Breast epithelium (tissue), 4 donors: ENCODE data around the gene NKD2. TPM values are rescaled to one million over a fixed set of nuclear protein-coding genes. Genes with fewer than 3 reads are reported as not detected.

Experiments used
- DNase-seq, 2 donors: peaks; one replicate each; pipeline ENCODE4 v3.0.0-alpha.2; 2019; ENCODE audit warnings: low spot score in 2 of 2
- H3K27ac ChIP-seq, 2 donors: fragments of 200-600 bp; sonication (generic) in 1 of 2; one replicate each; pipeline ENCODE4 v1.5.1; 2016 to 2019; ENCODE audit warnings: mild to moderate bottlenecking in 1 of 2
- H3K27me3 ChIP-seq, 2 donors: fragments of 200-600 bp; sonication (generic) in 1 of 2; one replicate each; pipeline versions ENCODE4 v1.5.1 to v1.6.0; 2017 to 2019; ENCODE audit warnings: control low read depth in 1 of 2, mild to moderate bottlenecking in 1 of 2
- H3K36me3 ChIP-seq: fragments of 200-600 bp; one replicate; pipeline ENCODE4 v1.5.1; 2019
- H3K4me1 ChIP-seq, 2 donors: fragments of 200-600 bp; sonication (generic); one replicate each; pipeline ENCODE4 v1.5.1; 2016 to 2019; ENCODE audit warnings: control low read depth in 1 of 2
- H3K4me3 ChIP-seq, 3 donors: fragments of 200-600 bp; sonication (generic); 1 replicate in 2 of 3; 2 replicates in 1 of 3; pipeline ENCODE4 v1.5.1; 2016 to 2019; ENCODE audit warnings: mild to moderate bottlenecking in 3 of 3, moderate library complexity in 2 of 3
- H3K9me3 ChIP-seq, 2 donors: fragments of 200-600 bp; sonication (generic) in 1 of 2; one replicate each; pipeline ENCODE4 v1.5.1; 2016 to 2019; ENCODE audit warnings: control low read depth in 1 of 2
- POLR2A ChIP-seq: fragments of 450-650 bp; IDR thresholded peaks from one replicate; pipeline ENCODE4 v1.6.1; 2016; ENCODE audit warnings: antibody characterized with exemption, mild to moderate bottlenecking, moderate library complexity
- POLR2AphosphoS5 ChIP-seq, 3 donors: sonication (generic); formaldehyde crosslinking; IDR thresholded peaks; one replicate each; pipeline ENCODE4 v1.6.1; 2017; ENCODE audit warnings: antibody characterized with exemption in 3 of 3
- intact Hi-C: fragments of 100-400 bp; cut with DNase I; formaldehyde crosslinking; loops from one replicate; pipeline ENCODE4 v1.15.1; 2023; ENCODE audit warnings: low total_unique reads
- total RNA-seq, 3 donors: library from RNA; depleted of rRNA; stranded (reverse); fragments of >200 nt; gene quantifications; one replicate each; pipeline ENCODE4 v1.1.0, GENCODE V29; 2016
- TF ChIP-seq, protein P1 (sequence below), 3 donors: fragments of 450-650 bp; IDR thresholded peaks; one replicate each; pipeline ENCODE4 v1.5.1; 2016 to 2017; ENCODE audit warnings: antibody characterized with exemption in 3 of 3, mild to moderate bottlenecking in 3 of 3, moderate library complexity in 3 of 3

The NKD2 gene
- total RNA-seq, 3 donors from 2014 or later: 5.9 to 16.7 TPM; not detected in 1

DNA sequence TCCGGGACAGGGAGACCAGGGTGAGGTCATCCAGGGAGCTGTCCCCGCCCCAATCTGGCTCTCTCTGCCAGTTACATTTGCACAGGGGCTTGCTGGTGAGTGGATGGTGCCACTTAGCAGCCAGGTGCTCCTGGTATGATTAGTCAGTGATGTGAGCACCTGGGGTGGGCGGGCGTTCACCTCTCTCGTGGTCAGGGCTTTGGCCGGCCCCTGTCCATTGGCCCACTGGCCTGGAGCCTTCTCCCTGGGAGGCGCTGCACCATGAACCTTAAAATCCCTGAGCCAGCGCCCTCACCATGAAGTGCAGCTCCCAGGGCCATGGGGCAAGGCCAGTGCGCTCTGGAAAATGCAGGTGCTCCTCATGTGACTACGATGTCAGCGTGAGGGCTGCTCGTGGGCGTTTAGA, 2.0 kb downstream of the NKD2 start:
- intact Hi-C loops: loop anchor here (1.0 kb wide), 1 partner anchor 45 kb away; no protein-coding TSS in a partner anchor
- Histone ChIP-seq H3K4me1 (peaks cover 5 to 11% of the 10 kb centered on the region in 2 donors), H3K4me3 (peak overlapping the region in 2 of 3 donors; percentile 67 to 84), H3K36me3 (no peaks in the 10 kb centered on the region), H3K27ac (no peak overlapping the region), H3K27me3 (peaks cover 0 to 13% of the 10 kb centered on the region in 2 donors), H3K9me3 (no peaks in the 10 kb centered on the region)
- peak in 1 of 2 donors; percentile 28 for DNase-seq
- TF ChIP-seq POLR2A (no peak), POLR2AphosphoS5 (IDR thresholded peaks at IDR 0.05) (no peak)
- TF ChIP-seq, protein P1, sequence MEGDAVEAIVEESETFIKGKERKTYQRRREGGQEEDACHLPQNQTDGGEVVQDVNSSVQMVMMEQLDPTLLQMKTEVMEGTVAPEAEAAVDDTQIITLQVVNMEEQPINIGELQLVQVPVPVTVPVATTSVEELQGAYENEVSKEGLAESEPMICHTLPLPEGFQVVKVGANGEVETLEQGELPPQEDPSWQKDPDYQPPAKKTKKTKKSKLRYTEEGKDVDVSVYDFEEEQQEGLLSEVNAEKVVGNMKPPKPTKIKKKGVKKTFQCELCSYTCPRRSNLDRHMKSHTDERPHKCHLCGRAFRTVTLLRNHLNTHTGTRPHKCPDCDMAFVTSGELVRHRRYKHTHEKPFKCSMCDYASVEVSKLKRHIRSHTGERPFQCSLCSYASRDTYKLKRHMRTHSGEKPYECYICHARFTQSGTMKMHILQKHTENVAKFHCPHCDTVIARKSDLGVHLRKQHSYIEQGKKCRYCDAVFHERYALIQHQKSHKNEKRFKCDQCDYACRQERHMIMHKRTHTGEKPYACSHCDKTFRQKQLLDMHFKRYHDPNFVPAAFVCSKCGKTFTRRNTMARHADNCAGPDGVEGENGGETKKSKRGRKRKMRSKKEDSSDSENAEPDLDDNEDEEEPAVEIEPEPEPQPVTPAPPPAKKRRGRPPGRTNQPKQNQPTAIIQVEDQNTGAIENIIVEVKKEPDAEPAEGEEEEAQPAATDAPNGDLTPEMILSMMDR (IDR thresholded peaks at IDR 0.05): no peak

DNA sequence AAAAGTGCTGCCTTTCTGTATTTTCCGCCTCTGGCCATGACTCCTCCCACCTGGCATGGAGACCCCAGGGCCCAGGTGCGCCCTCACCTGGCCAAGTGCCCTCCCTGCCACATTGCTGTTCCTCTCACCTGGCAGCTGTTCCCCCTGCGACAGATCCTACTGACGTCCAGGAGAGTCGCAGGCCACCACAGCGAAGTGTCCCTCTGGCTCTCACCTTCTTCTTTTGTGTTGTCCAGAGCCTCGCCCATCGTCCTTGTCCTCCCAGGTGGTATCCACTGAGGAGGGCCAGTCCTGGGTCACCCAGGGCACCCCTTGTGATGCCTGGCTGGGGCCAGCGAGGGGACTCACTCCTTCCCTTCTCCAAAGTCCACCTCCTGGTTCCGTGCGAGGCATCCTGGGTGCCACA, 2.6 kb downstream of the NKD2 start:
- peak in 1 of 2 donors; percentile 54 for DNase-seq
- TF ChIP-seq, protein P1 (IDR thresholded peaks at IDR 0.05): peak in 1 of 3 donors; percentile 32
- TF ChIP-seq POLR2A (no peak), POLR2AphosphoS5 (IDR thresholded peaks at IDR 0.05) (no peak)

DNA sequence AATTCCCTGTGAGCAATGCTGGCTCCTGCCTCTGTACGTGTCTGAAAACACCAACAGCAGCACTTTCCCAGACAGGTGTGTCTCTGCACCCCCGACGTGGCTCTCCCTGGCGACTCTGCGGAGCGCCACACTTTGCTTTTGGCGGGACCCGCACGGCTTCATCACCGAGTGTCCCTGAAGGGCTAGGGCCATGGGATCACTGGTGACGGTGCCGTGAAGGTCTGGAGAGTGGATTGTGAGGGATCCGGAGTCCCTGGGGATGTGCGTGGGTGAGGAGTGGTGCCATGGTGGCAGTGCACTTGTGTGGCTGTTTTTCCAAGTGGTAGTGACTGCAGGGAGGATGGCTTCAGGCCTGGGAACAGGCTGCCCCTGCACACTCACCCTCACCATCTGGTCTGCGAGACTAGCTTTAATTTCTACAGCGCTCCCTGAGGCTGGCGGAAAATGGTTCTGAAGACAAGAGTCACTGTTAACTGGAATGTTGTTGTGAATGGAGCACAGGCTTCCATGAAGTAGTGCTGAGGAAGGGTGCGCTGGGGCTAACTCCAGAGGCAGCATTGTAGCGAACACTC, 3.2 kb downstream of the NKD2 start:
- H3K4me3 ChIP-seq: no peak overlapping the region
- intact Hi-C loops: no loop called here
- no peak for DNase-seq

More for the DNA sequence above, 2.6 kb downstream of the NKD2 start:
- Histone ChIP-seq H3K27ac (no peak overlapping the region), H3K9me3 (no peaks in the 10 kb centered on the region), H3K36me3 (no peaks in the 10 kb centered on the region), H3K27me3 (peaks cover 0 to 13% of the 10 kb centered on the region in 2 donors), H3K4me3 (no peak overlapping the region), H3K4me1 (peaks cover 5 to 11% of the 10 kb centered on the region in 2 donors)
- intact Hi-C loops: no loop called here

DNA sequence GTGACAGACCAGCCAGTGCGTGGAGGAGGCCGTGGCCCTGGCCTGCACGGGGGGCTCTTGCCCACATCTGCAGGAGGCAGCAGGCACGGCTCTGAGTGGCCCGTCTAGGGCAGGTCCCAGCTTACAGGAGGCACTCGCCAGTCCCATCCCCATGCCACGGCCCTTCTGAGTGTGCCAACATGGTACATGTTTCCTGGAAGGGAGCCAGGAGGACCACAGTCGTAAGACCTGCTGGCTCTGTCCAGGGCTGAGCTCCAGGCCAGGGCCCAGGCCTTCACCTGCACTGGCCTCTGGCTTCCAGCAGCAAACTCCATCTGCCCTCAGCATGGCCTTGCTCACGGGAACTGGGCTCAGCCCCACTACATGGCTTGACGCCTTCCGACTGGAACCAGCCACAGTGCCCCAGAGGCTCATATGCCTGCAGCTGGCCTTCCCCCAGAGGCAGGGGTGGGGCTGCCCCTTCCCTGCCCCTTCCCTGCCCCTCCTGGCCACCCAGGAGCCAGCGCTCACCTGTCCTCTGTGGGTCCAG, 3.8 kb downstream of the NKD2 start:
- no peak for DNase-seq
- Histone ChIP-seq H3K4me1 (peaks cover 5 to 11% of the 10 kb centered on the region in 2 donors), H3K4me3 (no peak overlapping the region), H3K27me3 (peaks cover 0 to 13% of the 10 kb centered on the region in 2 donors), H3K9me3 (no peaks in the 10 kb centered on the region), H3K36me3 (no peaks in the 10 kb centered on the region), H3K27ac (no peak overlapping the region)
- TF ChIP-seq POLR2AphosphoS5 (IDR thresholded peaks at IDR 0.05): no peak
- no peak for TF ChIP-seq POLR2A
- TF ChIP-seq, protein P1 (IDR thresholded peaks at IDR 0.05): no peak
- intact Hi-C loops: no loop called here

More for the DNA sequence above, 3.2 kb downstream of the NKD2 start:
- no peaks in the 10 kb centered on the region for H3K36me3 ChIP-seq
- peaks cover 0 to 13% of the 10 kb centered on the region in 2 donors for H3K27me3 ChIP-seq
- H3K27ac ChIP-seq: no peak overlapping the region
- TF ChIP-seq POLR2A: no peak
- TF ChIP-seq POLR2AphosphoS5 (IDR thresholded peaks at IDR 0.05): no peak
- TF ChIP-seq, protein P1 (IDR thresholded peaks at IDR 0.05): no peak
- peaks cover 5 to 11% of the 10 kb centered on the region in 2 donors for H3K4me1 ChIP-seq
- no peaks in the 10 kb centered on the region for H3K9me3 ChIP-seq

DNA sequence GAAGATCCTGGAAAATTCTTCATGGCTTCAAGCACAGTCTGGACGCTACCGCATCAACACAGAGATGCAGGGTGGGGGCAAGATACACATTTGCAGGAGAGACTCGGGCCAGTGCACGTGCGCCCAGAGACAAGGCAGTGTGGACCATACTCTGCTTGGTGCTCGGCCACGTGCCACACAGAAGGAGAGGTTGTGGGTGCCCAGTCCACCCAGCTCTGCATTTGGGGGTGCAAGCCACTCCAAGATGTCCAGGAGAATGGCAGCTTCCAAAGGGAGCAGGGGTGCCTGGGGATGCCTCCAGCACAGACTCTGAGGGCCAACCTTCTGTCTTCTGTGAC, 4.3 kb downstream of the NKD2 start:
- no peak for DNase-seq

More for the DNA sequence above, 4.3 kb downstream of the NKD2 start:
- H3K27ac ChIP-seq: no peak overlapping the region
- no peak overlapping the region for H3K4me3 ChIP-seq
- peaks cover 5 to 11% of the 10 kb centered on the region in 2 donors for H3K4me1 ChIP-seq
- no peak for TF ChIP-seq POLR2AphosphoS5 (IDR thresholded peaks at IDR 0.05)
- TF ChIP-seq, protein P1 (IDR thresholded peaks at IDR 0.05): no peak
- no peak for TF ChIP-seq POLR2A
- intact Hi-C loops: no loop called here
- H3K27me3 ChIP-seq: peaks cover 0 to 13% of the 10 kb centered on the region in 2 donors
- no peaks in the 10 kb centered on the region for H3K9me3 ChIP-seq
- H3K36me3 ChIP-seq: no peaks in the 10 kb centered on the region
